ENCODE measurements around the gene DPP4.

- TF ChIP-seq FOS (IDR thresholded peaks at IDR 0.05; ENCODE audit: borderline replicate concordance, insufficient read depth, low read length), result peak; percentile 68
- TF ChIP-seq, protein P1, sequence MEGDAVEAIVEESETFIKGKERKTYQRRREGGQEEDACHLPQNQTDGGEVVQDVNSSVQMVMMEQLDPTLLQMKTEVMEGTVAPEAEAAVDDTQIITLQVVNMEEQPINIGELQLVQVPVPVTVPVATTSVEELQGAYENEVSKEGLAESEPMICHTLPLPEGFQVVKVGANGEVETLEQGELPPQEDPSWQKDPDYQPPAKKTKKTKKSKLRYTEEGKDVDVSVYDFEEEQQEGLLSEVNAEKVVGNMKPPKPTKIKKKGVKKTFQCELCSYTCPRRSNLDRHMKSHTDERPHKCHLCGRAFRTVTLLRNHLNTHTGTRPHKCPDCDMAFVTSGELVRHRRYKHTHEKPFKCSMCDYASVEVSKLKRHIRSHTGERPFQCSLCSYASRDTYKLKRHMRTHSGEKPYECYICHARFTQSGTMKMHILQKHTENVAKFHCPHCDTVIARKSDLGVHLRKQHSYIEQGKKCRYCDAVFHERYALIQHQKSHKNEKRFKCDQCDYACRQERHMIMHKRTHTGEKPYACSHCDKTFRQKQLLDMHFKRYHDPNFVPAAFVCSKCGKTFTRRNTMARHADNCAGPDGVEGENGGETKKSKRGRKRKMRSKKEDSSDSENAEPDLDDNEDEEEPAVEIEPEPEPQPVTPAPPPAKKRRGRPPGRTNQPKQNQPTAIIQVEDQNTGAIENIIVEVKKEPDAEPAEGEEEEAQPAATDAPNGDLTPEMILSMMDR (IDR thresholded peaks at IDR 0.05; ENCODE audit: extremely low read depth in 1 of 2, insufficient read depth in 1 of 2, low read depth in 1 of 2, low read length in 2 of 2), result no peak
- TF ChIP-seq POLR2A (IDR thresholded peaks at IDR 0.05; ENCODE audit: low read depth, low read length), result no peak
- TF ChIP-seq POLR2AphosphoS5 (IDR thresholded peaks at IDR 0.05; ENCODE audit: insufficient read depth, low read depth, low read length), result no peak
These were observed 16.1 kb upstream of the DPP4 start for GRCh38 chr2:162090109-162090508.
